GM21529 (cell line): ENCODE results near the gene MTR.

Experiments
- ATAC-seq: cut with Tn5 transposase; IDR thresholded peaks from one replicate; pipeline ENCODE4 v1.9.1; 2021; ENCODE audit not compliant: unreplicated experiment

Gene MTR

GRCh38 chr1:236795035-236795756 lies at the start of gene MTR:
Gene MTR (plus strand): TSS chr1:236795292. CDS start chr1:236795704, 412 bp downstream.
- ATAC-seq = peak; percentile 98

- ATAC-seq = no peak
These were observed 48.3 kb upstream of the MTR start for GRCh38 chr1:236746785-236747184.

GRCh38 chr1:236747311-236747985 lies 47.6 kb upstream of the MTR start:
- ATAC-seq = no peak

GRCh38 chr1:236748268-236748870 lies 46.7 kb upstream of the MTR start:
- no peak for ATAC-seq

GRCh38 chr1:236750928-236751327 lies 44.2 kb upstream of the MTR start:
- no peak for ATAC-seq

GRCh38 chr1:236751385-236751784 lies 43.7 kb upstream of the MTR start:
- ATAC-seq = no peak

- ATAC-seq = no peak
These were observed 43.2 kb upstream of the MTR start for GRCh38 chr1:236751935-236752334.

- no peak for ATAC-seq
These were observed 41.6 kb upstream of the MTR start for GRCh38 chr1:236753516-236753915.

- ATAC-seq = no peak
These were observed 41.1 kb upstream of the MTR start for GRCh38 chr1:236753964-236754363.

GRCh38 chr1:236754525-236755210 lies 40.4 kb upstream of the MTR start:
- no peak for ATAC-seq

- no peak for ATAC-seq
These were observed 37.5 kb upstream of the MTR start for GRCh38 chr1:236757640-236758039.

GRCh38 chr1:236759252-236759859 lies 35.7 kb upstream of the MTR start:
- no peak for ATAC-seq

- no peak for ATAC-seq
These were observed 34.6 kb upstream of the MTR start for GRCh38 chr1:236760480-236760879.

- ATAC-seq = no peak
These were observed 34.1 kb upstream of the MTR start for GRCh38 chr1:236760986-236761385.

- no peak for ATAC-seq
These were observed 33.5 kb upstream of the MTR start for GRCh38 chr1:236761397-236762132.

- ATAC-seq = no peak
These were observed 32.7 kb upstream of the MTR start for GRCh38 chr1:236762410-236762809.

GRCh38 chr1:236765831-236766230 lies 29.3 kb upstream of the MTR start:
- no peak for ATAC-seq

GRCh38 chr1:236766506-236766905 lies 28.6 kb upstream of the MTR start:
- ATAC-seq = no peak

GRCh38 chr1:236767276-236767675 lies 27.8 kb upstream of the MTR start:
- no peak for ATAC-seq

- ATAC-seq = no peak
These were observed 26.5 kb upstream of the MTR start for GRCh38 chr1:236768601-236769000.

GRCh38 chr1:236773919-236774318 lies 21.2 kb upstream of the MTR start:
- no peak for ATAC-seq
